ENCODE measurements around the gene TGDS. TPM values are rescaled to one million over a fixed set of nuclear protein-coding genes. Genes with fewer than 3 reads are reported as not detected.

Gene TGDS
- total and polyA plus RNA-seq, 4 experiments from 2014 or later: 15.9 to 16.8 (median 16.3) TPM

- H3K27me3 ChIP-seq (ENCODE audit: insufficient read depth, low read length): no peaks in the 10 kb centered on the region
- Mint-ChIP-seq H3K36me3 (peaks cover 2 to 7% of the 10 kb centered on the region in 2 donors), H3K4me1 (peaks cover 14 to 20% (median 18%) of the 10 kb centered on the region in 4 donors), H3K27me3 (no peaks in the 10 kb centered on the region), H3K4me3 (peak overlapping the region in 4 of 8 donors; percentile 5 to 57 (median 26)), H3K9me3 (peaks cover 0 to 2% (median 0%) of the 10 kb centered on the region in 8 donors), H3K27ac (peak overlapping the region in 5 of 7 donors; percentile 19 to 86 (median 66))
- H3K36me3 ChIP-seq (ENCODE audit: insufficient read depth, low read length): no peaks in the 10 kb centered on the region
- no peak overlapping the region for H3K27ac ChIP-seq (ENCODE audit: low read depth, low read length)
- CTCF ChIA-PET (ENCODE audit: partially characterized antibody): no interaction called here
- H3K4me1 ChIP-seq (ENCODE audit: insufficient read depth, low read length): peaks cover 12% of the 10 kb centered on the region
- DNase-seq: peak in 4 of 5 donors; percentile 13 to 38 (median 22)
- no peak overlapping the region for H3K4me3 ChIP-seq (ENCODE audit: low read length in 2 of 2)
- H3K9me3 ChIP-seq (ENCODE audit: control insufficient read depth in 1 of 2, low read length in 2 of 2): no peaks in the 10 kb centered on the region
- intact Hi-C loops (cut with micrococcal nuclease): no loop called here
- POLR2A ChIA-PET (ENCODE audit: partially characterized antibody): no interaction called here
Observed at GRCh38 chr13:94558716-94559115, 37.2 kb downstream of the TGDS start.

- Histone ChIP-seq H3K9me3 (ENCODE audit: control insufficient read depth in 1 of 2, low read length in 2 of 2) (no peaks in the 10 kb centered on the region), H3K4me1 (ENCODE audit: insufficient read depth, low read length) (peaks cover 12% of the 10 kb centered on the region), H3K36me3 (ENCODE audit: insufficient read depth, low read length) (no peaks in the 10 kb centered on the region), H3K4me3 (ENCODE audit: low read length in 2 of 2) (no peak overlapping the region), H3K27me3 (ENCODE audit: insufficient read depth, low read length) (no peaks in the 10 kb centered on the region), H3K27ac (ENCODE audit: low read depth, low read length) (no peak overlapping the region)
- CTCF ChIA-PET (ENCODE audit: partially characterized antibody): no interaction called here
- peak overlapping the region in 2 of 7 donors; percentile 54 to 83 for H3K27ac Mint-ChIP-seq
- H3K4me3 Mint-ChIP-seq: no peak overlapping the region
- POLR2A ChIA-PET (ENCODE audit: partially characterized antibody): no interaction called here
- DNase-seq: no peak
- peaks cover 14 to 20% (median 18%) of the 10 kb centered on the region in 4 donors for H3K4me1 Mint-ChIP-seq
- H3K27me3 Mint-ChIP-seq: no peaks in the 10 kb centered on the region
- H3K9me3 Mint-ChIP-seq: peaks cover 0 to 2% (median 0%) of the 10 kb centered on the region in 8 donors
- intact Hi-C loops (cut with micrococcal nuclease): no loop called here
- peaks cover under 1 to 4% of the 10 kb centered on the region in 2 donors for H3K36me3 Mint-ChIP-seq
Observed at GRCh38 chr13:94557684-94558235, 38.2 kb downstream of the TGDS start.

GRCh38 chr13:94556621-94557020 lies 39.3 kb downstream of the TGDS start:
- Histone ChIP-seq H3K27me3 (ENCODE audit: insufficient read depth, low read length) (no peaks in the 10 kb centered on the region), H3K4me3 (ENCODE audit: low read length in 2 of 2) (no peak overlapping the region), H3K4me1 (ENCODE audit: insufficient read depth, low read length) (peaks cover 12% of the 10 kb centered on the region), H3K27ac (ENCODE audit: low read depth, low read length) (no peak overlapping the region), H3K36me3 (ENCODE audit: insufficient read depth, low read length) (no peaks in the 10 kb centered on the region), H3K9me3 (ENCODE audit: control insufficient read depth in 1 of 2, low read length in 2 of 2) (no peaks in the 10 kb centered on the region)
- no peaks in the 10 kb centered on the region for H3K36me3 Mint-ChIP-seq
- intact Hi-C loops (cut with micrococcal nuclease): no loop called here
- no peaks in the 10 kb centered on the region for H3K27me3 Mint-ChIP-seq
- CTCF ChIA-PET (ENCODE audit: partially characterized antibody): interaction anchor here (1.6 kb wide), 1 partner anchor 11 kb away, joined by 4 read pairs; no protein-coding TSS in a partner anchor
- no peak for DNase-seq
- H3K4me3 Mint-ChIP-seq: no peak overlapping the region
- H3K4me1 Mint-ChIP-seq: peaks cover 14 to 20% (median 18%) of the 10 kb centered on the region in 4 donors
- H3K27ac Mint-ChIP-seq: peak overlapping the region in 1 of 7 donors; percentile 38
- POLR2A ChIA-PET (ENCODE audit: partially characterized antibody): no interaction called here
- peaks cover 0 to 2% (median 0%) of the 10 kb centered on the region in 8 donors for H3K9me3 Mint-ChIP-seq

- H3K4me3 ChIP-seq (ENCODE audit: low read length in 2 of 2): no peak overlapping the region
- intact Hi-C loops (cut with micrococcal nuclease): no loop called here
- ChIA-PET CTCF (ENCODE audit: partially characterized antibody) (interaction anchor here (1.6 kb wide), 1 partner anchor 11 kb away, joined by 4 read pairs; no protein-coding TSS in a partner anchor), POLR2A (ENCODE audit: partially characterized antibody) (no interaction called here)
- no peaks in the 10 kb centered on the region for H3K9me3 ChIP-seq (ENCODE audit: control insufficient read depth in 1 of 2, low read length in 2 of 2)
- peaks cover 12% of the 10 kb centered on the region for H3K4me1 ChIP-seq (ENCODE audit: insufficient read depth, low read length)
- Mint-ChIP-seq H3K36me3 (no peaks in the 10 kb centered on the region), H3K4me1 (peaks cover 12 to 20% (median 18%) of the 10 kb centered on the region in 4 donors), H3K27ac (peak overlapping the region in 1 of 7 donors; percentile 67), H3K4me3 (no peak overlapping the region), H3K9me3 (peaks cover 0 to 2% (median 0%) of the 10 kb centered on the region in 8 donors), H3K27me3 (no peaks in the 10 kb centered on the region)
- H3K27ac ChIP-seq (ENCODE audit: low read depth, low read length): no peak overlapping the region
- no peaks in the 10 kb centered on the region for H3K27me3 ChIP-seq (ENCODE audit: insufficient read depth, low read length)
- DNase-seq: no peak
- no peaks in the 10 kb centered on the region for H3K36me3 ChIP-seq (ENCODE audit: insufficient read depth, low read length)
Observed at GRCh38 chr13:94556041-94556440, 39.9 kb downstream of the TGDS start.

GRCh38 chr13:94553766-94554165 lies 42.2 kb downstream of the TGDS start:
- CTCF ChIA-PET (ENCODE audit: partially characterized antibody): no interaction called here
- POLR2A ChIA-PET (ENCODE audit: partially characterized antibody): interaction anchor here (0.7 kb wide), 1 partner anchor 43 kb away, joined by 3 read pairs; the partner anchor contains the start of gene TGDS
- H3K9me3 Mint-ChIP-seq: peaks cover 0 to 8% (median under 1%) of the 10 kb centered on the region in 8 donors

GRCh38 chr13:94552095-94552494 lies 43.9 kb downstream of the TGDS start:
- Mint-ChIP-seq H3K27me3 (peaks cover 2 to 5% of the 10 kb centered on the region in 2 donors), H3K27ac (peak overlapping the region in 1 of 7 donors; percentile 100), H3K9me3 (peaks cover 0 to 8% (median under 1%) of the 10 kb centered on the region in 8 donors), H3K4me3 (no peak overlapping the region), H3K4me1 (peaks cover 11 to 25% (median 17%) of the 10 kb centered on the region in 4 donors), H3K36me3 (peaks cover 0 to 7% of the 10 kb centered on the region in 2 donors)
- POLR2A ChIA-PET (ENCODE audit: partially characterized antibody): no interaction called here
- H3K27me3 ChIP-seq (ENCODE audit: insufficient read depth, low read length): no peaks in the 10 kb centered on the region
- CTCF ChIA-PET (ENCODE audit: partially characterized antibody): no interaction called here
- intact Hi-C loops (cut with micrococcal nuclease): no loop called here
- no peak overlapping the region for H3K4me3 ChIP-seq (ENCODE audit: low read length in 2 of 2)
- H3K27ac ChIP-seq (ENCODE audit: low read depth, low read length): no peak overlapping the region
- peaks cover 15% of the 10 kb centered on the region for H3K4me1 ChIP-seq (ENCODE audit: insufficient read depth, low read length)
- H3K9me3 ChIP-seq (ENCODE audit: control insufficient read depth in 1 of 2, low read length in 2 of 2): no peaks in the 10 kb centered on the region
- no peaks in the 10 kb centered on the region for H3K36me3 ChIP-seq (ENCODE audit: insufficient read depth, low read length)
- DNase-seq: no peak

More at GRCh38 chr13:94553766-94554165, 42.2 kb downstream of the TGDS start:
- H3K27me3 ChIP-seq (ENCODE audit: insufficient read depth, low read length): no peaks in the 10 kb centered on the region
- Mint-ChIP-seq H3K4me3 (no peak overlapping the region), H3K27me3 (peaks cover 2 to 5% of the 10 kb centered on the region in 2 donors), H3K4me1 (peaks cover 7 to 24% (median 14%) of the 10 kb centered on the region in 4 donors), H3K27ac (no peak overlapping the region), H3K36me3 (peaks cover 0 to 7% of the 10 kb centered on the region in 2 donors)
- DNase-seq: no peak
- no peaks in the 10 kb centered on the region for H3K9me3 ChIP-seq (ENCODE audit: control insufficient read depth in 1 of 2, low read length in 2 of 2)
- H3K4me3 ChIP-seq (ENCODE audit: low read length in 2 of 2): no peak overlapping the region
- intact Hi-C loops (cut with micrococcal nuclease): no loop called here
- H3K36me3 ChIP-seq (ENCODE audit: insufficient read depth, low read length): no peaks in the 10 kb centered on the region
- peaks cover 13% of the 10 kb centered on the region for H3K4me1 ChIP-seq (ENCODE audit: insufficient read depth, low read length)
- H3K27ac ChIP-seq (ENCODE audit: low read depth, low read length): no peak overlapping the region

- DNase-seq: no peak
- peak overlapping the region; percentile 90 to 100 (median 95) for H3K27ac Mint-ChIP-seq
- peaks cover 4 to 7% of the 10 kb centered on the region in 2 donors for H3K36me3 Mint-ChIP-seq
- POLR2A ChIA-PET (ENCODE audit: partially characterized antibody): interaction anchor here (0.6 to 4.0 kb wide), 14 partner anchors 11 to 1127 kb away, joined by 3 to 96 read pairs (median 4); partner anchors contain the start of genes DNAJC3, GPR180 and TGDS
- Histone ChIP-seq H3K27ac (ENCODE audit: low read depth, low read length) (peak overlapping the region; percentile 87), H3K9me3 (ENCODE audit: control insufficient read depth in 1 of 2, low read length in 2 of 2) (no peaks in the 10 kb centered on the region), H3K36me3 (ENCODE audit: insufficient read depth, low read length) (no peaks in the 10 kb centered on the region), H3K27me3 (ENCODE audit: insufficient read depth, low read length) (no peaks in the 10 kb centered on the region), H3K4me3 (ENCODE audit: low read length in 2 of 2) (peak overlapping the region; percentile 63 to 98), H3K4me1 (ENCODE audit: insufficient read depth, low read length) (peaks cover 15% of the 10 kb centered on the region)
- H3K9me3 Mint-ChIP-seq: peaks cover 0 to 8% (median under 1%) of the 10 kb centered on the region in 8 donors
- H3K4me1 Mint-ChIP-seq: peaks cover 11 to 25% (median 17%) of the 10 kb centered on the region in 4 donors
- peaks cover 2 to 5% of the 10 kb centered on the region in 2 donors for H3K27me3 Mint-ChIP-seq
- H3K4me3 Mint-ChIP-seq: peak overlapping the region; percentile 88 to 95 (median 93)
- intact Hi-C loops (cut with micrococcal nuclease): no loop called here
- CTCF ChIA-PET (ENCODE audit: partially characterized antibody): interaction anchor here (0.8 to 4.4 kb wide), 11 partner anchors 13 to 639 kb away, joined by 3 to 26 read pairs (median 4); partner anchors contain the start of gene TGDS
Observed at GRCh38 chr13:94550062-94550738, 45.8 kb downstream of the TGDS start.
